Measurements from ENCODE around the gene PIGS.
"Not testable (repeated sequence)": the region's sequence is repeated elsewhere in the genome, so short reads cannot be mapped to it uniquely, and the experiment has no call there.

PIGS gene

GRCh38 chr17:28529013-28529400 is 42.3 kb downstream of the PIGS start:
- no peak for DNase-seq (ENCODE audit: low read depth)

GRCh38 chr17:28528327-28529012 is 42.9 kb downstream of the PIGS start:
- no peak for DNase-seq (ENCODE audit: low read depth)

DNA sequence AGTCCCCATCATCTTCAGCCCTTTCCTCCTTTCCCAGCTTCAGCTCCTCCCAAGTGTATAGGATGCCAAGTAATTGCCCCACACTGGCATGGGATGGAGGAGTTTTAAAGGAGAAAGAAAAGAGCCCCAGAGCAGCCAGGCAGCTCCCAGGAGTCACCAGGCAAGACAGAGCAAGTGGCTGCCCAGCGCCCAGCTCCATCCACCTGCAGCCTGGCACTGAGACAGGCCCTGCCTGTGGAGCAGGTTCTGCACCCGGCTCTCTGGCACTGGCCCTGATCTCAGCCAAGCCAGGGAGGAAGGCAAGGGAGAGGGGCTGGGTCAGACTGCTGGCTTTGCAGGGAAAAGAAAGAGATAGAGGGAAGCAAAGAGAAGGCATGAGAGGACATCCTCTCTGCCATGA is 43.5 kb downstream of the PIGS start:
- DNase-seq (ENCODE audit: low read depth), result no peak

GRCh38 chr17:28527181-28527681 is 44.1 kb downstream of the PIGS start:
- no peak for DNase-seq (ENCODE audit: low read depth)

- DNase-seq (ENCODE audit: low read depth), result no peak
Measured at GRCh38 chr17:28526381-28526780, 44.9 kb downstream of the PIGS start.

GRCh38 chr17:28524476-28525424 is 46.6 kb downstream of the PIGS start:
- no peak for DNase-seq (ENCODE audit: low read depth)

DNA sequence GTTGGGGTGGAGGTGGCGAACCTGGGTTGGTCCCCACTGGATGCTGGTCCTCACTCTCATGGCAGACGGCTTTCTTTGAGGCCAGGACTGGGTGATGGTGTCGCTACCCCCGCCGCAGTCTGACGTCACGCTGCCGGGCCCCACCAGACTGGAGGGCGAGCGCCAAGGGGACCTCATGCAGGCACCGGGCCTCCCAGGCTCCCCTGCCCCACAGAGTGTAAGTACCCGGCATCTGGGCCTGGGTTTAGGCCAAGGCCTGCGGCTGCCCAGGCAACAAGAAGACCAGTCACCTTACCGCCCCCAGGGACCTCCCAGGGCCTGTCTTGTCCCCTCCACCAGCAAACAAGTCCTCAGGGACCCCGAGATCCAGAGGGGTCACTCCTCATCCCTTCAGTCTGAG is 47.4 kb downstream of the PIGS start:
- DNase-seq (ENCODE audit: low read depth), result no peak

DNA sequence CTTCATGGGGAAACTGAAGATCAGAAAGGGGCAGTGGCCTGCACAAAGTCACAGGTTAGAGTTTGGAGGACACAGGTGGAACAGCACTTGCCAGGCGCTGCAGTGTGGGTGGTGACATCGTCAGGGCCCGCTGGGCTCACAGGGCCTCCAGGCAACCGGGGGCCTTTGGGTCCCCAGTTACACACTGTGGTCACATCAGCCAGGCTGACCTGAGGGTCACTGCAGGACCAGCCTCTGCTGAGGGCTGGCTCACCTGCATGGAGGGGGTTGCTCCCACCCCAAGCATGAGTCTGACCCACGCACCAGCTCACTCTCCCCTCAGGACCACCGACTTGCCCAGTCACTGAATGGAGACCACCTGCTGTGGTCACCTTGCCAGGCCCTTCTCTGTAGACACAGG is 48.1 kb downstream of the PIGS start:
- DNase-seq (ENCODE audit: low read depth), result no peak

- not testable (repeated sequence) for DNase-seq (ENCODE audit: low read depth)
Measured at GRCh38 chr17:28522281-28522680, 49.0 kb downstream of the PIGS start.

DNA sequence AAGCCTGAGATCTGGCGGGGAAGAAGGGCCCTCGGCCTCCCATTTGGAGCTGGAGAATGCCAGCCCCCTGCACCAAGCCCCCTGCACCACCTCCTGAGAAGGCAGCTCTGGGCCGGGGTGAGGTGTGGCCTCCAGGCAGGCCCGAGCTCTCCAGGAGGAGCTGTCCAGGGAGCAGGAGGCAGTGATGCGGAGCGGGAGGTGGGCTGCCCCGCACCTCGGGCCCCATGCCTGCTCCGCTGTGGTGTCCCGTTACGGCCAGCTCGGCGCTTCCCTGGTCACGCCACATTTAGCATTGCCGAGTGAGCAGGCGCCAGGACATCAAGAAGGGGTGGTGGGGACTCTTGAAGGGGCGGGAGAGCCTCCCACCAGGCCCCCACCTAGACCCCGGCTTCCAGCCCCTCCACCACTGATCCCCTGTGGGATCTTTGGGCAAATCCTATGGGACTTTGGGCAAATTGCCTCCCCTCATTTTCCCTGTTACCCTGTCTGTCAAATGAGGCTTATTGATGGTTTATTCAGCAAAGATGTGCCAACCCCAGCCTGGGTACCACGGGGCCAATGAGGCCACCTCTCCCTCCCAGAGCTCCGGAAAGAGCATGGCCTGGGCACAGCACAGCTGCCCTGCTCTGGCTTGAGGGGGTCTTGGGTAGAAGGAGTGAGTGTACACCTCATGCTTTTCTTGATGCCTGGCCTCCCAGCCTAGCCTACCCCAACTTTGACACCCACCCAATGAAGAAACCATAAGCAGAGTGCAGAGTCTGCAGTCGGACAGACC is 49.8 kb downstream of the PIGS start:
- DNase-seq (ENCODE audit: low read depth), result no peak

DNA sequence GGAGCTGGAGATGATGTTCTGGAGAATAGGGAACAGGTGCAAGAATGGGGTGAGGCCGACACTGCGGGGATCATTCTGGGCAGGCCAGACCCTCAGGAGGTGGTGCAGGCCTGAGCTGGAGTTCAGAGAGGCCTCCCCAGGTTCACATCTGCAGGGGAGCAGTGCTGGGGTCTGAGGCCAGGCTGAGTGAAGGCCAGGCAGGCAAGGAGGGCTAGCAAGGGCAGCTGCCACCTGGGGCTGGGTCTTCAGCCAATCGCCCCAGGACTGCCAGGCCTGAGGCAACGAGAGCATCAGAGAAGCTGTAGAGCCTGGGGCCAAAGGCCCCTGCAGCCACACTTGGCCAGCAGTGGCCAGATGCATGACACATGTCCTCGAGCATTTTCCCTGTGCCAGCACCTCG is 50.6 kb downstream of the PIGS start:
- DNase-seq (ENCODE audit: low read depth), result no peak

- no peak for DNase-seq (ENCODE audit: low read depth)
Measured at GRCh38 chr17:28519236-28519635, 52.1 kb downstream of the PIGS start.

DNA sequence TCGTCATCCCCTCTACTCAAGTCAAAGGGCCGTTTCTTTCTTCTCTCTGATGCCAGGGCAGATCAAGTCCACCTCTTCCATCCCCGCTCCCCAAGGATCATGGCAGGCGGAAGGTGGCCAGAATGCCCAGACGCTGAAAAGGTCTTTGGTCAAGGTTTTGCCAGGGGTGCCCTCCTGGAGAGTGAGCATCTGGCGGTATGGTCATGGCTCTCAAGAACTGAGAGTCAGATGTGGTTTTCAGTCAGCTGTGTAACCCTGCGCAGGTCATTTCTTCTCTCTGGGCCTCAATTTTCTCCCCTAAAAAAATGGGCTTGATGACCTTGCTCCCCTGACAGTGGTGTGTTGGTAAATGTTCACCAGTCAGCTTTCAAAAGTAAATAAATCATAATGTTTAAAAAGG is 52.7 kb downstream of the PIGS start:
- no peak for DNase-seq (ENCODE audit: low read depth)

DNA sequence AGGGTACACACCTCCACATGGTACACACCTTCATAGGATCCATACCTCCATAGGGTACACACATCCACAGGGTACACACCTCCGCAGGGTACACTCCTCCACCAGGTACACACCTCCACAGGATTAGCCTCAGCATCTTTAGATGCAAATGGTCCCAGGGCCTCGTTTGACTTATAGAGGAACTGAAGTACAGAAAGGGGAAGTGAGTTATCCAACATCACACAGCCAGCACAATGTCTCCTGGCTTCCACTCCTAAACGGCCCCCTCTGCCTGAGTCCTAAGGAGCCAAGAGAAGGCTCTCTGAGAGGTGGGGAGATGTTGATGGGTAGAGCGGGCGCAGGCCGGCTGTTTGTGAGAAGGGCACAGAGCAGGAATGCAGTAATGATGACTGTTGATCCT is 53.2 kb downstream of the PIGS start:
- DNase-seq (ENCODE audit: low read depth), result no peak

DNA sequence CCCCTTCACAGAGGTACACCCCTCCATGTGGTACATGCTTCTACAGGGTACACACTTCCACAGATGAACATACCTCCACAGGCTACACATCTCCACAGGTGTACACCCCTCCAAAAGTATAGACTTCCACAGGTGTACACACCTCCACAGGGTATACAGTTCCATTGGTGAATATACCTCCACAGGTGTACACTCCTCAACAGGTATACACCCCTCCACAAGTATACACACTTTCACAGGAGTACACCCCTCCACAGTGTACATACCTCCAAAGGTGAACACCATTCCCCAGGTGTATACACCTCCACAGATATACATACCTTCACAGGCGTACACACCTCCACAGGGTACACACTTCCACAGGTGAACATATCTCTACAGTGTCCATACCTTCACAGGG is 55.8 kb downstream of the PIGS start:
- no peak for DNase-seq (ENCODE audit: low read depth)

GRCh38 chr17:28514561-28515002 is 56.7 kb downstream of the PIGS start:
- no peak for DNase-seq (ENCODE audit: low read depth)

DNA sequence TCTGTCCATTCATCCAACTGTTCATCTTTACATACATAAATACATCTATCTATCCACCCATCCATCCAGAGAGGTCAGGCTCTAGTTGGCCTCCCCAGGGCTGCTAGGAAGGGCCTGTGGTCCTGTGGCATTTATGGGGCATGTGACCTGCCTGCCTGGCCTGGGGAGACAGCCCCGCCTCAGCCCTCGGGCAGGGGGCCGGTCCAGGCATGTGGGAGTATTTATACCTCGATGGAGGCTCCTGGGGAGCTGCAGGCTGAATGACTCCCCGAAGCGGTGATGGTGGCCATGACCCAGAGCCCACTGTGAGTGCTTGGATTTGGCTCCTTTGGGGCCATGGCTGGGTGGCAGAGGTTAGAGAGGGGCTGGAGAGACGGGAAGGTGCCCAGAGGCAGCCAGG is 57.8 kb downstream of the PIGS start:
- DNase-seq (ENCODE audit: low read depth), result no peak

GRCh38 chr17:28511858-28512461 is 59.4 kb downstream of the PIGS start:
- DNase-seq (ENCODE audit: low read depth), result no peak

GRCh38 chr17:28509789-28510188 is 61.5 kb downstream of the PIGS start:
- no peak for DNase-seq (ENCODE audit: low read depth)

DNA sequence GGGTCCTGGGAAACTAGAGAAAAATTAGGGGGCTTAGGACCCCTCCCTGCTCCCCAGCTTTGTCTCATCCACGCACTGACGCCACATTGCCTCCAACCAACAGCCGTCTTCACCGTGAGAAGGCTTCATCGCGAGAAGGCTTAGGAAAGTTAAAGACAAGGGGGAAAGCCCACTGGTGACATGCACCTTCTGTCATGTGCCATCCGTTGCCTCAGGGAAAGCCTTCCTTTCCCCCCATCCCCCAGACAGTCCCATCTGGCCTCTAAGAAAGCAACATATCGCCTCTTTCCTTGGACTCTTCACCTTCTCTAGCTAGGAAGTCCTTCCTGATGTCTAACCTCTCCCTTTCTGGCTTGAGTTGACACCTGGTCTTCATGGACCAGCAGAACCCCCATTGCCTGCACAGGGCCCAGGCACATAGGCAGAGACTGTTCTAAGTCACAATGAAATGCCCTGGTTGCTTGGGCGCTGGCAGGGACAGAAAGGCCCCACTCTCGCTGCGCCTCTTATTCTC is 63.1 kb downstream of the PIGS start:
- no peak for DNase-seq (ENCODE audit: low read depth)

GRCh38 chr17:28507567-28508203 is 63.6 kb downstream of the PIGS start:
- no peak for DNase-seq (ENCODE audit: low read depth)
